Stimulated activated CD8-positive, alpha-beta memory T cell treated with anti-CD3 and anti-CD28 coated beads, Interleukin-15, amount 100 ng/mL, for 4 hours (primary cell): ENCODE results near the gene QSER1.
A peak's percentile ranks its signal among the peaks of the same experiment; 100 is the strongest.
"Not testable (repeated sequence)": the region's sequence is repeated elsewhere in the genome, so short reads cannot be mapped to it uniquely, and the experiment has no call there.

Experiments used
- DNase-seq, 2 donors: peaks; one replicate each; pipeline ENCODE4 v3.0.0-alpha.2; 2020; ENCODE audit warnings: low read depth in 2 of 2

Gene QSER1

DNA sequence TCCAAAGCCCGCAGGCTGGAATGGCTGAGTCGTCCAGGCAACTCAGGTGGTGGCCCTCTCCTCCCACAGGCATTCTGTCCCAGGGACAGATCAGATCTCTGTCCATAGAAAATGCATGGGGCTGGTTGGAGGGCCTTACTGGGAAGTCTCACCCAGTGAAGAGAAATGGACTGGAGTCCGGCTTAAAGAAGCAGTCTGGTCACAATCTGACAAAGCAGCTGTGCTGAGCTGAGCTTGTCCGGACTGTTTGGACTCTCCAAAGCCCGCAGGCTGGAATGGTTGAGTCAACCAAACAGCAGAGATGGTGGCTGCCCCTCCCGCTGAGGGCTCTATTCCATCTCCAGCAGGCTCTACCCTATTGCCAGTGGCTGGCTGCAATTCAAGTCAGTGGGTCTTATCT is 108.7 kb downstream of the QSER1 start:
- no peak for DNase-seq

DNA sequence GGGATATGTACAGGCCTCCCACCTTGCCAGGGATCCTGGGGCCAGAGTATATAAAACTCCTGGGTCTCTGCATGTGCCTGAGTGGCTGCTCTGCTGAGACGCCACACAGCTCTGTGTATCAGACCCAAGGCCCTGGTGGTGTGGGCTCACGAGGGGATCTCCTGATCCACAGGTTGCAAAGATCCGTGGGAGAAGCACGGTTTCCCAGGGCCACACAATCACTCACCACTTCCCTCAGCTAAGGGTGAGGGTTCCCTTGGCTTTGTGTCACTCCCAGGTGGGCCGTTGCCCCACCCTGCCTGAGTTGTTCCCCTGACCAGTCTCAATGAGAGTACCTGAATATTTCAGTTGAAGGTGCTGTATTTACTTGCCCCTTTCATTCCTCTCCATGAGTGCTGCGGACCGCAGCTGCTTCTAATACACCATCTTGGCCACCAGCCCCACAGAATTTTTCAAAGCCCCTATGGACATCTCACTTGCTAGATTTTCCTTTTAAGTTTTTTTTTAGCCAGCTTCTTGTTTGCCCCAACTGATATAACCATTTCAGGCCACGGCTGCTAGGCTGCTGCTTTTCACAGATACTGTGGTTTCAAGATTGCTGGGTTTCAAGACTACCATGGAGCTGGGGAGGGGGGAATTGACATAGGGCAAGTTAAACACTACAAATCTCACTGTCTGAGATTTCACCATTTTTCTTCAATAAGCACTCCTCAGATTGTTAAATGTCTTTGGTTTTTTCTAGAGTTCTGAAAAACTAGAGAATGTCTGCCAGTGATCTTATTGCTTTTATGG is 109.3 kb downstream of the QSER1 start:
- no peak for DNase-seq

DNA sequence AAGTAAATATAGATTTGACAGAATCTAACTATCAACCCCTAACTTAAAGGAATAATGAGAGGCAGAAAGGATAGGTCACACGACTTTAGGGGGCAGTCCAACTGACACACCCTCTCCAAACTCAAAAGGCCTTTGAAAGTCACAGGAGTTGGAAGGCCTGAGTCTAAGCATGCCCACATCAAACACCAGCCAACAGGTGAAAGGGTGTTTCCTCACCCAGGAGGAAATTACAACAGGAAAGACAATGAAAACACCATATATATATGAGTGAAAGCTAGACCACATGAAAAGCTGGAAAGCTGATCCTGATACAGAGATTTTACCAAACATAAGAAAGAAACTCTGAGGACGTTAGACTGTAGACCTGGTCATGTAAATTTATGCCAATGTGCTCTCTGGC is 112.6 kb downstream of the QSER1 start:
- DNase-seq = no peak

DNA sequence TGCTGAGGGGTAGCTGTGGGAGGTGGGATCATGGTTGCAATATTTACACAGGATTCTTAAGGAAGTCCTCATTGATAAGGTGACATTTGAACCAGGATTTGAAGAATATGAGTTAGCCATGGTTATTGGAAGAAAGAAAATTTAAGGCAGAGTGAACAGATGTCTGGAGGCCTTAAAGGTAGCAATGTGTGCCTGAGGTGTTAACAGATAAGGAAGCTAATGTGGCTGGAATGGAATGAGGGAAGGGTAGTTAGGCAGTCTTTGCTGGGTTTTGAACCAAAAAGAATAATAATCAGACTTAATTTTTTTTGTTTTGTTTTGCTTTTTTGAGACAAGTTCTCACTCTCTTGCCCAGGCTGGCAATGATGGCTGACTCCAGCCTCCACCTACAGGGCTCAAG is 113.4 kb downstream of the QSER1 start:
- DNase-seq = no peak

DNA sequence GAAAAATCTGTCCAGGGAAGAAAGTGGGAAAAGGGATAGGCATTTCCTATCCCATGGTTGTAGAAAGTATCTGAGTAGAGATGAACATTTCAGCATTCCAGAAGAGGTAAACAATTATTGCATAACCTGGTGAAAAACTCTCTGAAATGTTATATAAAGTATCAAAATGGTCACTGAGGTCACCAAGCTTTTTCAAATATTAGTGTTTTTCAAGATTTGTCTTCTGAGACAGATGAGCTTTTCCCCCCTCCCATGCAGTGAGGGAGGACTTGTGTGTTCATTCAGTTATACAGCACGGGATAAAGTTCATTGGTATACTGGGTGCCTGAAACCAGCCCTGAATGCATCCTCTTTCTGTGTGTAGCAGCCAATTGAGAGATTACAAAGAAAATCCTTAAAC is 121.1 kb downstream of the QSER1 start:
- DNase-seq = no peak

DNA sequence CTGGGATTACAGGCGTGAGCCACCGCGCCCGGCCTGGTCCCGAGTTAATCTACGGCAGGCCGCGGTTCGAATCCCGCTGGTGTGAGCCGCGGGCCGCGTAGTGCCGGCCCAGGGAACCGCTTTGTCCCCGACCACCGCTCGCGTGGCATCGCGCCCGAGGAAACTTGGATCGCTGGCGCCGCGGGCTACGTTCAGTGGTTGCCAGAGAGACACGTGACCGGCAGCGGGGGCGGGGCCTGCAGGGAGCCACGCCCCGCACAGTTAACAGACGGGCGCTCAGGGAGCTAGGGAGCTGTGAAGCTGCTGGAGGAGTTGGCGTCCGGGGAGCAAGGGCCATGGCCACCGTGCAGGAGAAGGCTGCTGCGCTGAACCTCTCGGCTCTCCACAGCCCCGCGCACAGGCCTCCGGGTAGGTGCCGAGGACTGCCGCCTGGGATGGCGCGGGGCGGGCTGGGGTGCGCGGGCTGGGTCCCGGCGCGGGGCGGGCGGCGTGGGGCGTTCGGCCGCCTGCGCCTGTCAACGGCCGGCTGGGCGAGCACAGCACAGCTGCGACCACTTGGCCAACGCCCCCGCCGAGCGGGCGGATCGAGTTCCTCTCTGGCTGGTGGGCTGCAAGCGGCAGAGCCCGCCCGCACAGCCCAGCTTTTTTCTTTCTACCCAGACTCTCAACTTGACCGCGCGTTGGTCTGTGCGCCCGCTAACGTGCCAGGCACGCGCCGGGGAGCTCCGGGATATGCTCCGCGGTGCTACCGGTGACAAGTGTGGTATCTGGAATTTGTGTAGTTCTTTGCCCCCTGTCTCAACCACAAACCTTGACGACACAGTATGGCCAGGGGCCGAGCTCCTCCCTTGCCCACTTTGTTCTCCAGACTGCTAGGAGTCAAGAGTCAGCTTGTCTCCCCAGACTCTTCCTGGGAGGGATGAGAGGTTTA is 123.3 kb downstream of the QSER1 start, which contains the start of gene DEPDC7:
TSS of gene DEPDC7 (plus strand) at position 258 of the 931 bp plus-strand sequence. CDS start at position 336, 78 bp downstream.
- DNase-seq = peak; percentile 56 to 57

DNA sequence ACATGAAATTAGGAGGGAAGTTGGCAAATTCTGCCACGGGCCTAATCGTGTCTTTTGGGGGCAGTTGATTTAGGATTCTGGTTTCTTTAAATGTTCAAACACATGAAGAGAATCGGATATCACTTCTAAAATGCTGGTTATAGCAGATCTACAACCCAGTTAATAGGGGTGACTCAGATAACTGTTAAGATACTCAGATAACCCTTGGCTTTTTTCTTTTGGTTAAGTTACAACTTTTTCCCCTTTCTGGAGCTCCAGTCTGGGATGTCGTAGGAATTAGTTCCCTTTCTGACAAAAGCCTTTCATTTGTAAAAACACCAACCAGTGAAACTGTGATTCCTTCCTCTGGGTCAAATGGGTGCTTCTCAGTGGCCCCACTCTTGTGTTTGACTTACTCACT is 124.0 kb downstream of the QSER1 start:
- DNase-seq = no peak

DNA sequence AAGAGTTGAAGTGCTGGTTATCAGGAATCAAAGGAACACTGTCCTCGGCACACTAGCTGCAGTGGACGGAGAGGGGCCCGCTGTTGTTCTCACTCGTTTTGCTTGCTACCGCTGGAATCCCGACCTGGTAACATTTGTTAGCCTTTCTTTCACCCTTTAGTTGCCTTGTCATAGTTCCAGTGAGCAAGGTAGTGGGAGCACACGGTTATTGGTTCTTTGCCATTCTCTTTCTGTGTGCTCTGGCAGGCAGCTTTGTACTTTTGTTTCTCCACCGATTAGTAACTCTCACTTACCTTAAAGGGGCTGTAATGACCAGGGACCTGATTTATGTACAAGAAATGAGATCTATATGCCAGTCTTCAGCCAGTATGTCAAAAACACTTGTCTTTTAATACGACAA is 124.9 kb downstream of the QSER1 start:
- no peak for DNase-seq

DNA sequence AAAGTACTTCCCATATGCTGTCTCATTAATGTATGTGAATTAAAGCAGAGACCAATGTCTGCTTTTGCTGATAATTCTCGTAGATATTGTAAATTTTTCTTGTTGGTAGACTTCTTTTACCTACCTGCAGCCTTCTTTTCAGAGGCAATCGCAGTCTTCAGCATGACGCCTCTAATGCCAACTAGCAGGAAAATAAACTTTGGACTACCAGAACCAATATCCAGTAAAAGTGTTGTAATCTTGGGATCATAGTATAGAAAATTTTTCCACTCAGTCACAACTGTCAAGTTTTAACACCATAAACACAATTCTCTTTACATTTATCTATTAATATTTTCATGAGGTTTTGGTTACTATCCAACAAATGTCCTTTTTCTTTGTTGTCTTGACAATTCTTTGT is 125.4 kb downstream of the QSER1 start:
- no peak for DNase-seq

DNA sequence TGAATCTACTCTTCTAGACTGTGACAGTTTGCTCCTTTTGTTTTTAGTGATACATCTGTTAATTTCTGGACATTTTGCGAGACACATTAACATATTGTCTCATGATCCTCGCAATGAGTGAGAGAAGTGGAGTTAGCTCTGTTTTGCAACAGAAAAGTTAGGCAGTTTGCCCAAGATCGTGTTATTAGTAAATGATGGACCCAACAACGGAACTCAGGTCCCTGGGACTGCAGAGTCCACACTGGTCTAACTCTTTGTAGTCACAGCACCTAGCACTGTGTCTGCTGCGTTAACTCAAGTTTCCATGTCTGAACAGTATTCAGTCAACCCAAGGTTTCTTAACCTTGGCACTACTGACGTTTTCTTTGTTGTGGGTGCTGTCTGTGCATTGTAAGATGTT is 126.2 kb downstream of the QSER1 start:
- no peak for DNase-seq

DNA sequence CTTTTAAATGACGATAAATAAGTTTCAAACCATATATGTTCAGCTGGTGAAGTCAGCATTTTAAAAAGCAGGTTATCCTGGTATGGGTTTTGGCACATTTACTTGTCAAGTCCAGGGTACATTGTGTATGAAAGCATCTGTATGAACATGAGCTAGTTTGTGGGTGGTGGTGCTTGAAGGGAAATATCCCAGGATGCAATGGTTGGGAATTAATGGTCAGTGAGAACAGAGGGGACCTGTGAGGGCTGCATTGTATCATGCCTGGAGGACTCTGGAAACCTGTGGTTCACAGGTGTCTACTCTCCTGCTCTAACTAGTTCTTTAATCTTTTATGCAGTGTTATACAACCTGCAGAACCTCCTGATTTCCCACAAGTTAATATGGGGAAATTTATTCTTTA is 128.9 kb downstream of the QSER1 start:
- no peak for DNase-seq

DNA sequence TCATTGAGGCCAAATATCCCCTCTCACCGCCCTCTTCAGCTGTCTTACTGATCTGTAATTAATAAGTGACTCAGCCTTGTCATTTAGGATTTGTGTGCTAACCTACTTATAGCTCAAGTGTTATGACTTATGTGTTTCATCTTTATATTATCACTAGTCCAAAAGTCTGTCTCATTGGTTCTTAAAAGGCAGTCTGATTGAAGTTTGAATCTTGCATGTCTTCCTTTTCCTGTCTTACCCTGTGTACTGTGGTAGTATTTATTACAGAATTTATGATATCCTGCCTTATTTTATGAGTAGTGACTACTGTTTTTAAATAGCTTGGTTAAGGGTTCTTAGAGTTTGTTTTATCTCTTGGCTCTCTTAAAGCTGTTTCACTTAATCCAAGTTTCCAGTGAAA is 129.3 kb downstream of the QSER1 start:
- no peak for DNase-seq

DNA sequence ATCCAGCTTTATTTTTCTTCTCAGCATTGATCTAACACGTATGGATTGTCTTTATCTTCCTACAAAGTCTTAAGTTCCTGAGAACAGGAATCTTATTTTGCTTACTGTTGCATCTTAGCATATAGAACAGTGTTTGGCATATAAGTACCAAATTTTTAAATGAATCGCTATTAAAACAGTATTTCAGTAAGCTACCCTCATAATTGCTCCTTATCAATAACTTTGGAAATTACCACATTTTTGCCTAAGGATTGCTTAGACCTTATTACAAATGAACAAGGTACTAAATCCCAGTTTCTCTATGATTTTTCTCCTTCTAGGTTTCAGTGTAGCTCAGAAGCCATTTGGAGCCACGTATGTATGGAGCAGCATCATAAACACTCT is 132.7 kb downstream of the QSER1 start:
- no peak for DNase-seq

DNA sequence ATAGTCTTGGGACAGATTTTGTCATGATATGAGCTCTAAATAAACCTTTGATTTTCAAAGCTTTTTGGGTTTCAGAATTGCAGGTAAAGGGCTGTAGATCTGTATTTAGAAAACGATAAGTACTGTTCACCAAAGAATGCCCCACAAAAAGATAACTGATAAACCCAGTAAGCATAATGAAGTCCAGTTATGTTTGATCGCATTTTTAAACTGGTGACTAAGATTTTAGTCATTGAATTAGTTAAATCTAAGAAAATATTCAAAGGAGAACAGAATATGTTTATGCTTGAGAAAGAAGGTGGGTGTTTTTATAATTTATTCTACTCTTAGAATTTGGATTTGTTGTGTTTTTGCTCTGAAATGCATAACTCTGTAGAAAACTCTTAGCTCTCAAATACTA is 134.6 kb downstream of the QSER1 start:
- no peak for DNase-seq

DNA sequence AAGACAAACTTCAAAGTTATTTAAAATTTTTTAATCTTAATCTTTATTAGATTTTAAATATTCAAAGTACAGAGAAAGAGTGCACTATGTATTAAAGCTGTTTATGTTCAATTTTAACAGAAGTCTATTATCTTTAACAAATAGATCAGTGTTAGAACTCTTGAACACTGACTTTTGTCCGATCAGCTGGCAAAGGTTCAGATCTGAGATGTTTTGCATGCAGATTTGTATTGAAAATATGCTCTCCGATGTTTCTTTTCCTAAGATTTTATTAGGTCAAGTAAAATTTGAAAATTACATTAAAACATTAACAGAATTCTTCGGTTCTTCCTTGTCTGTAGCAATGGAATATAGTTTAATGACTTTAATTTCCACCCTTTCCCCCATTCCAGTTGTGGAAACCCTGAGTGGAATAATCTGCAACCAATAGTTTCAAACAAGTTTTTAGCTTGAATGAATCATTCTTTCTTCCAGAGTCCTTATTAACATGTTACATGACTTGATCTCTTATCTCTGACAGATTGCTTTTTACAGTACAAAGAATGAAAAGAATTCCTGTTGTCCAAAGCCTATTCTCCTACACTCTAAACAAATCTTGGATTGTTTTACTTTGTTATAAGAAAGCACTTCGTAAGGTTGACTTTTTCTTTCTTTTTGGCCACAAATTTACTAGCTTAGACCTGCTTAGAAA is 135.4 kb downstream of the QSER1 start:
- no peak for DNase-seq

DNA sequence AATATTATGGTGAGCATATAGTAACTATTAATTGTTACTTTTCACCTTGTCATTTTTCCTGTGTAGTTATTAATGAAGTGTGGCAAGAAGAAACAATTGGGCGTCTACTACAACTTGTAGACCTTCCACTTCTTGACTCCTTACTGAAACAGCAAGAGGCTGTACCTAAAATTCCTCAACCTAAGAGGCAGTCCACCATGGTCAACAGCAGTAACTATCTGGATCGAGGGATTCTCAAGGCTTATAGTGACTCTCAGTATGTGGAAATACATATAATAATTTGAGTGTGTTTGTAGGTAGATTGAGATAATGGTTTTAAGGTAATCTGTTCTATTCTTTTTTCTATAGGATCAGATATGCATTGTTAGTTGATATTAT is 135.9 kb downstream of the QSER1 start:
- no peak for DNase-seq

DNA sequence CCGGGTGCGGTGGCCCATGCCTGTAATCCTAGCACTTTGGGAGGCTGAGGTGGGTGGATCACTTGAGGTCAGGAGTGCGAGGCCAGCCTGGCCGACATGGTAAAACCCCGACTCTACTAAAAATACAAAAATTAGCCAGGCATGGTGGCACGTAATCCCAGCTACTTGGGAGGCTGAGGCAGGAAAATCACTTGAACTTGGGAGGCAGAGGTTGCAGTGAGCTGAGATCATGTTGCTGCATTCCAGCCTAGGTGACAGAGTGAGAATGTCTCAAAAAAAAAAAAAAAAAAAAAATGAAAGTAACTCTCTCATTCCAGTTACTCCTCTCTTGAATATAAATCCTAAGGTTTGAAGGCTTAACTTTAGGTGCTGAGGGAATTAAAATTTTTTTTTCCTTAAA is 136.6 kb downstream of the QSER1 start:
- DNase-seq = not testable (repeated sequence)
